ENCODE results near the gene NACC2.
A peak's percentile ranks its signal among the peaks of the same experiment; 100 is the strongest.

NACC2 gene

GRCh38 chr9:135961277-135961715, 133.8 kb downstream of the NACC2 start, which contains the start of gene UBAC1:
Gene UBAC1 (minus strand): TSS chr9:135961373. CDS start chr9:135961162, 211 bp downstream.
- peak; percentile 70 for DNase-seq (ENCODE audit: low read depth, low spot score)

- DNase-seq (ENCODE audit: low read depth, low spot score), result no peak
Measured at GRCh38 chr9:135960411-135961276, 134.4 kb downstream of the NACC2 start.

- no peak for DNase-seq (ENCODE audit: low read depth, low spot score)
Measured at GRCh38 chr9:135959814-135960213, 135.3 kb downstream of the NACC2 start.

- no peak for DNase-seq (ENCODE audit: low read depth, low spot score)
Measured at GRCh38 chr9:135958485-135958884, 136.6 kb downstream of the NACC2 start.

GRCh38 chr9:135957431-135957830, 137.7 kb downstream of the NACC2 start:
- DNase-seq (ENCODE audit: low read depth, low spot score), result no peak

GRCh38 chr9:135956802-135957174, 138.3 kb downstream of the NACC2 start:
- no peak for DNase-seq (ENCODE audit: low read depth, low spot score)
